Measurements from ENCODE around the gene AVEN. TPM values are rescaled to one million over a fixed set of nuclear protein-coding genes. Genes with fewer than 3 reads are reported as not detected.
A peak's percentile ranks its signal among the peaks of the same experiment; 100 is the strongest.

AVEN gene
- total RNA-seq, 6 experiments from 2014 or later, result 24.9 to 33.6 (median 27.1) TPM

DNA sequence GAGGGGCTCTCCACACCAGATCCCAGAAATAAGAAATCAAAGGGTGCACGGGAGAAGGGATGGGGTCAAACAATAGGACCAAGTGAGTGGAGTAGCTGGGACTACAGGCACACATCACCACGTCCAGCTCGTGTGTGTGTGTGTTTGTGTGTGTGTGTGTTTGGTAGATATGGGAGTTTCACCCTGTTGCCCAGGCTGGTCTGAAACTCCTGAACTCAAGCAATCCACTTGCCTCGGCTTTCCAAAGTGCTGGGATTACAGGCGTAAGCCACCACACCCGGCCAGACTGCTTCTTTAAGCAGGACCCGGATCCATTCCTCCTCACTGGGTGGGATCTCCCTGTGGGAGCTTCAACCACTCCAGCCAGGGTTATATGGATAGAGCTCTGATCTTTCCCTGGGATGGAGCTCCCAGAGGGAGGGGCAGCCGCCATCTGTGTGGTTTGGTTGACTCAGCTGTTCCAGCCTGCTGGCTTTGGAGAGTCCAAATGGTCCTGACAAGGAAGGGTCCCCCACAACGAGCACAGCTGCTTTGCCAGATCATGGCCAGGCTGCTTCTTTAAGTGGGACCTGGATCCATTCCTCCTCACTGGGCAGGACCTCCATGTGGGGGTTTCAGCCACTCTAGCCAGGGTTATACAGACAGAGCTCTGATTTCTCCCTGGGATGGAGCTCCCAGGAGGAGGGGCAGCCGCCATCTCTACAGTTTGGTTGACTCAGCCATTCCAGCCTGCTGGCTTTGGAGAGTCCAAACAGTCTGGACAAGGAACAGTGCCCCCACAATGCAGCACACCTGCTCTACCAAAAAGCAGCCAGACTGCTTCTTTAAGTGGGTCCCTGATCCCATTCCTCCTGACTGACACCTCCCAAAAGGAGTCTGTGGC lies 9.1 kb upstream of the AVEN start:
- peaks cover 36% of the 10 kb centered on the region for H3K4me1 Mint-ChIP-seq (ENCODE audit: low read depth)
- peak overlapping the region; percentile 43; the same call in 1 of the 2 replicates for H3K4me3 Mint-ChIP-seq
- peaks cover 4% of the 10 kb centered on the region; the same call in 1 of the 2 replicates for H3K27me3 Mint-ChIP-seq (ENCODE audit: insufficient read depth)
- H3K27ac Mint-ChIP-seq, result peak overlapping the region; percentile 59; the same call in 1 of the 2 replicates
- no peak for TF ChIP-seq CTCF (IDR thresholded peaks at IDR 0.05)
- peaks cover 32% of the 10 kb centered on the region for H3K9me3 Mint-ChIP-seq
- H3K36me3 Mint-ChIP-seq (ENCODE audit: low read depth), result peaks cover 33% of the 10 kb centered on the region
- no peak for DNase-seq

DNA sequence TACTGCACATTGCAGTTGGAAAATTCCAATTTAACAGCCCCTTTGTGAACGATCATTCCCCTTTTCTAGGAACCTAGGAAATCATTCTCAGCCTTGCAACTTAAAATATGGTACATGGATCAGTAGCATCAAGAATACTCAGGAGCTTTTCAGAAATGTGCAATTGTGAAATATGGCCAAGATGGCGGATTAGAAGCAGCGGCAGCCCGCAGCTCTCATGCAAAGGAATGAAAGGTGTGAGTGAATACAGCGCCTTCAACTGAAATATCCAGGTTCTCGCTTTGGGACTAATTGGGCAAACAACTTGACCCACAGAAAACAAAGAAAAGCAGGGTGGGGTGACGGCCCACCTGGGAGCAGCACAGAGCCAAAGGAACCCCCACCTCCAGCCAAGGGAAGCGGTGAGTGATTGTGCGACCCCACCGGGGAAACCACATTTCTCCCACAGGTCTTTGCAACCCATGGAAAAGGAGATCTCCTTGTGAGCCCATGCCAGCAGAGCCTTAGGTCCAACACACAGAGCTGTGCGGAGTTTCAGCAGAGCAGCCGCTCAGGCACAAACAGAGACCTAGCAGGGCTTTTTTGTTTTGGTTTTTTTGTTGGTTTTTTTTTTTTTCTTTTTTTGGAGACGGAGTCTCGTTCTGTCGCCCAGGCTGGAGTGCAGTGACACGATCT lies 7.6 kb upstream of the AVEN start:
- H3K36me3 Mint-ChIP-seq (ENCODE audit: low read depth), result peaks cover 22% of the 10 kb centered on the region
- TF ChIP-seq CTCF (IDR thresholded peaks at IDR 0.05), result no peak
- peaks cover 38% of the 10 kb centered on the region for H3K4me1 Mint-ChIP-seq (ENCODE audit: low read depth)
- DNase-seq, result no peak
- no peak overlapping the region for H3K4me3 Mint-ChIP-seq
- H3K27me3 Mint-ChIP-seq (ENCODE audit: insufficient read depth), result peaks cover 3% of the 10 kb centered on the region; the same call in 1 of the 2 replicates
- H3K9me3 Mint-ChIP-seq, result peaks cover 23% of the 10 kb centered on the region
- H3K27ac Mint-ChIP-seq, result no peak overlapping the region

GRCh38 chr15:34043813-34044212 lies 4.8 kb upstream of the AVEN start:
- Mint-ChIP-seq H3K27ac (no peak overlapping the region), H3K4me3 (peak overlapping the region; percentile 67), H3K4me1 (ENCODE audit: low read depth) (peaks cover 40% of the 10 kb centered on the region), H3K27me3 (ENCODE audit: insufficient read depth) (no peaks in the 10 kb centered on the region), H3K36me3 (ENCODE audit: low read depth) (no peaks in the 10 kb centered on the region), H3K9me3 (no peaks in the 10 kb centered on the region)
- no peak for TF ChIP-seq CTCF (IDR thresholded peaks at IDR 0.05)
- DNase-seq, result no peak

- peak overlapping the region; percentile 67 for H3K4me3 Mint-ChIP-seq
- DNase-seq, result no peak
- H3K9me3 Mint-ChIP-seq, result no peaks in the 10 kb centered on the region
- no peak overlapping the region for H3K27ac Mint-ChIP-seq
- no peaks in the 10 kb centered on the region for H3K36me3 Mint-ChIP-seq (ENCODE audit: low read depth)
- H3K27me3 Mint-ChIP-seq (ENCODE audit: insufficient read depth), result no peaks in the 10 kb centered on the region
- H3K4me1 Mint-ChIP-seq (ENCODE audit: low read depth), result peaks cover 37% of the 10 kb centered on the region
- TF ChIP-seq CTCF (IDR thresholded peaks at IDR 0.05), result no peak
Measured at GRCh38 chr15:34043391-34043790, 4.4 kb upstream of the AVEN start.

DNA sequence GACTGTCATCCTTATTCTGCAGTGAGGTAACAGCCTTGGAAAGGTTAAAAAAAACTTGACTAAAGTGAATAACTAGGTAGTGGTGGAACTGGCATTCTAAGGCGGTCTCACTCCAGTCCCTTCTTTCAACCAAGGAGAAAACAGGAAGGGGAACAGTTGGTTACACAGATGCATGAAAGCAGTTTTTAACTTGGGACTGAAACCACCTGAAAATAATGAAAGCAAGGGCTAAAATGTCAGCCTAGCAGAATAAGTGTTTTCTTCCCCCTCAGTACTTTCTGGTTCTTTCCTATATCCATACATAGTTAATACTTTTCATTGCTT lies 748 bp upstream of the AVEN start:
- Mint-ChIP-seq H3K9me3 (no peaks in the 10 kb centered on the region), H3K4me1 (ENCODE audit: low read depth) (peaks cover 44% of the 10 kb centered on the region), H3K36me3 (ENCODE audit: low read depth) (no peaks in the 10 kb centered on the region), H3K27me3 (ENCODE audit: insufficient read depth) (peaks cover 1% of the 10 kb centered on the region; the same call in 1 of the 2 replicates), H3K27ac (peak overlapping the region; percentile 67), H3K4me3 (peak overlapping the region; percentile 85)
- TF ChIP-seq CTCF (IDR thresholded peaks at IDR 0.05), result no peak
- no peak for DNase-seq
